GM19023 (cell line): ENCODE results near the gene ROPN1L.
A peak's percentile ranks its signal among the peaks of the same experiment; 100 is the strongest.
"Not testable (repeated sequence)": the region's sequence is repeated elsewhere in the genome, so short reads cannot be mapped to it uniquely, and the experiment has no call there.

Source experiments
- ATAC-seq: cut with Tn5 transposase; IDR thresholded peaks from one replicate; pipeline ENCODE4 v1.9.1; 2021; ENCODE audit warnings: mild to moderate bottlenecking, moderate library complexity; ENCODE audit not compliant: unreplicated experiment

The ROPN1L gene

DNA sequence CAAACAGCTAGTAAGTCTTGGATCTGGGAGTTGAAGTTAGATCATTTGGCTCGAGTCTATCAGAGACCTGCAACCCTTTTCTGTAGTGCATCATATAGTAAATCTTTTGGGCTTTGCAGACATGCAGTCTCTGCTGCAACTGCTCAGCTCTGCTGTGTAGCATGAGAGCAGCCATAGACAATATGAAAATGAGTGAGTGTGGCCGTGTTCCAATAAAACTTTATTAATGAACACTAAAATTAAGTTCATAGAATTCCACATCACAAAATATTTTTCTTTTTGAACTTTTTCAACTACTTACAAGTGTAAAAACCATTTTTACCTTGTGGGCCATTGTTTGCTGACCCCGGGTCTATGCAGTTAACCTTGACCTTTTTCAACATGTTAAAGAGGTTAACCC, 35.2 kb downstream of the ROPN1L start:
- ATAC-seq: no peak

DNA sequence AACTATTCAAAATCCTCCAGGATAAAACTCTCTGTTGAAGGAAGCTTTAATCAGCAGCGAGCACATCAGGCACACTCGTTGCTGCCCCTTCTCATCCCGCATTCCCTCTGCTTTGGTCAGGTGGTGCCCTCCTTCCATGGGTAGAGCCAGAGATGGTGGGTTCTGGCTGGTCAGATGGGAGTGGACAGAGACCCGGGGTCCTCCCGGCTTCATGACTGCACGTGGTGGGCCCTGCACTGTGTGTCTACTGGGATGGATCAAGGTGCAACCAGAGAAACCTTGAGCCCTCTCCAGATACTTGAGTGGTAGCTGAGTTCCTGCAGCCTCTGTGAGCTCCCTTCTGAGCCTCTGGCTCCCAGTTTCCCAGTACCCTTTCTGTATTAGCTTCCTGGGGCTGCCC, 36.3 kb downstream of the ROPN1L start:
- ATAC-seq: no peak

DNA sequence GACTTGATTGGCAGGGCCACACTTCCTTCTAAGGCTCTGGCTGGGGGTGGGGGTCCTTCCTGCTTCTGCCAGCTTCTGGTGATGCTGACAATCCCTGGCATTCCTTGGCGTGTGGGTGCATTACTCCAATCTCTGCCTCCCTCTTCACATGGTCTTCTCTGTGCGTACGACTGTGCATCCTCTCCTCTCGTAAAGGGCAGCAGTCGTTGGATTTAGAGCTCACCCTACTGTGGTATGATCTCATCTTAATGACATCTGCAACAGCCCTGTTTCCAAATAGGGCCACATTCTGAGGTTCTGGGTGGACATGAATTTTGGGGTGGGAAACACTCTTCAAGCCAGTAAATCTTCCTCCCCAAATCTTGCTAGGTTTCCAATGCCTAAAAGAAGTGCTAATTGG, 36.8 kb downstream of the ROPN1L start:
- no peak for ATAC-seq

DNA sequence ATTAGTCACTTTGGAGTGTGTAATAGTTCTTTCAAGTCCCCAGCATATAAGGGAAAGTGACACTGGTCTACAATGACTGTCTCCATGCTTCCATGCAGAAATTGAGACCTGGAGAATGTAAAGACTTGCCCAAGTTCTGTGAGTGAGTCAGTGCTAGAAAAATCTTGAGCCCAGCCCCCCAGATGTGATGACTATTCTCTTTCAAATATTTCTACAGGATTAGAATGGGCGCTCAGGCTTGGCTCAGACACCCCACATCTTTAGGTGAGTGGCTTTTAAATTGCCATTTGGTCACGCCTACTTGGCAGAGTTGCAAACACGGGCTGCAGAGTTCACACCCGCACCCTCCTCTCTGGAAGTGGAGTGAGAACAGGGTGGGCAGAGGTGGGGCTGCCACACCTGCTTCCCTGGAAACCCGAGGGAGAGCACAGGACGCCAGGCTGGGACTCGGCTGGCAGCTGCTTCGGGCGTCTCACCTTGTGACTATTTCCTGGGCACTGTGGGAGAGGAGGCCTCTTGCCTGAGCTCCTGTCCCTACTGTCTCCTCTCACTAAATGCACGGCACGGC, 37.6 kb downstream of the ROPN1L start:
- no peak for ATAC-seq

DNA sequence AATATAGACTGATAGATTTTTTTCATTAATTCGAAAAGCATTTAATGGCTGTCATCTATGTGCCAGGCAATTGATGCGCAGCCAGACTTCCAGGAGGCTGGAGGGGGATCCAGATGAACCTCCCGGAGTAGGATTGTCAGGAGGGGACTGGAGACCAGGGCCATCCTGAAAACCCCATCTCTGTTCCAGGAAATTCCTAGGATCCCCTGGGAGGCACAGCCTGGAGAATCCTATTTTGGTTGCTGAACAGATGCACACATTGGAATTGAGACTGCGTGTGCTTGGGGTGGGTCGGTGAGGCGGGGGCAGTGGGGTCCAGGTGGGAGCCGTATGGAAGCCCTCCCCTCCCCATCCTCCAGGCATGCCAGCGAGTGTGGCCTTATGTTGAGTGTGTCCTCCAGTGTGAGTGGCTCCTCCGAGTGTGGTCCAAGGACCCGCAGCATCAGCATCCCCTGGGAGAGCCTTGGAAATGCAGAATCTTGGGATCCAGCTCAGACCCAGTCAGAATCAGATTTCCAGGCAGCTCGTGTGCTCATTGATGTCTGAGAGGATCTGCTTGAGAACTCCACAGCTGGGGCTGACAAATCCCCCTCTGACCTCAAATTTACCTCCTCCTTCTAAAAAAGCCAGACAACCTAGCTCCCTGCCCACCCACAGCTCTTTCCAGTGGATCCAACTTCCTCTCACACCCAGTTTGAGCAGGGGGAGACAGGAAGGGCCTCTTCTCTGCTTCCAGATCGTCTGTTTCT, 38.7 kb downstream of the ROPN1L start:
- no peak for ATAC-seq

DNA sequence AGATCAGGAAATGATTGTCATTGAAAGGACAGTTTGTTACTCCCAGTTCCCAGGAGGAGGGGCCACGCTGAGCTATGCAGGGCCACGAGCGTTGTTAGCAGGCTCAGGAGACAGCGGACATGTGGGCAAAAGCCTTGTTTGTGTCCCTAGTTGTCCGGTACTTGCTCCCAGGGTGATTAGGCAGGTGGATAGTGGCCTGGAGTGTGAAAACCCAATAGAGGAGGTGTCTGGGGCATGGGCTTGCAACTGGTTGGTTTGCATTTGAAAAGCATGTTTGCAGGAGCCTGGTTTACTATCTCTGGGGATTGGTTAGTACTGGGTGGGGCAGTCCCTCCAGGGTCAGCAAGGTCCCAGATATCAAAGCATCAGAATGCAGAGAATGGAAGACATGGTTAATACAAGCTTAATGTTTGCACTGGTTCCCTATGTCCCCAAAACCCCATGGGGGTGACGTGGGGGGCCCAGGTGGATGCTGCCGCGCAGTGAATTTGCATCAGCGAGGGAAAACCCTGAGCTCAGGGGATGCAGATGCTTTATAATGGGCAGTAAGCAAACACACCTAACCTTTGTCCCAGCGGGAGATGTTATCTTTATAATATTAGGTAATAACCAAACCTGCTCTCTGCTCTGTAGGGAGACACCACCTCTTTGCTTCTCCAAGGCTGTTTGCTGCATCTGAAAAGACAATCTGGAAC, 39.7 kb downstream of the ROPN1L start:
- no peak for ATAC-seq

DNA sequence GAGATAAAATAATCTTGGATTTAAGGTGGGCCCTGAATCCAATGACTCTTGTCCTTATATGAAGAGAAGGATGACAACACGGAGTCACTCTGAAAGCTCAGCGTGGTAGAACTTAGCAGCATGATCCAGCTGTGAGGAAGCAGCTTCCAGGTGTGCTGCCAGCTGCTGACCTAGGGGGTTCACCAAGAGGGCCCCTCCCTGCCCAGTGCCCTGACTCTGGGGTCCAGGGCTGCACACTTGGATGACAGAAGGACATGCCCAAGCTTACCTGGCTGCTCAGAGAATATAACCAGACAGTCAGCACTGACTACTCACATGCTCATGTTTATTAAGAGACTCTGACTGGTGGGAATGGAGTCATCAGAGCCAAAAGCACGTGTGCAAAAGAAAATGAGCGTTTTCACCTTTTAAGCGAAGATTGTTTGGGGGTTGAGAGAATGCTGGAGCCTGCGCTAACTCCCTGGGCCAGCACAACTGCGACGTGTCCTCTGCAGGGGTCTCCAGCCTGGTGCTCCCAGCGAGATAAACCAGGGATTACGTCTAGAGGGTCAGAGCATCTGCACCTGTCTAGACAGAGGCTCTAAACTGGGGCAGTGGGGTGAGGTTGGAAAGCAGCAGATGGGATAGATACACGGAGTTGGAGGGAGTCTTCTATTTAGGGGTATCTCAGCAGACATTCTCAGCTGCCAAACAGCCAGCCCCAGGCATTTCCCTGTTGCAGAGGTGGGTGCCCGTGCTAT, 41.3 kb downstream of the ROPN1L start:
- no peak for ATAC-seq

DNA sequence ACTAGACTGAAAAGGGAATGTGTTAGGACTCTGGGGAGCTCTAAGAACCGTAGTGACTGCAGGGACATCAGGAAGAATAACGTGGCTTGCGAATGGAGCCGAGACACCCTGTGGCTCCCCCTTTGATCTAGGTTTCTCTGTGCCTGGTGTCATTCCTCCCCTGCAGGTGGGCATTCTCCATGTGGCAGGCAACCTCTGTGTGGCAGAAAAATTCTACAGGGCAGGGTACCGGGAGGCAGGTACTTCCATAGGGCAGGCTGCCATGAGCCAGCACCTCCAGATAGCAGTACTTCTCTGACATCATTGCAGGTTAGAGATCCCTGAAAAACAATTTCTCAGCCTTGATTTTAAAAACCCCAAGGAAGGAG, 43.1 kb downstream of the ROPN1L start:
- no peak for ATAC-seq

DNA sequence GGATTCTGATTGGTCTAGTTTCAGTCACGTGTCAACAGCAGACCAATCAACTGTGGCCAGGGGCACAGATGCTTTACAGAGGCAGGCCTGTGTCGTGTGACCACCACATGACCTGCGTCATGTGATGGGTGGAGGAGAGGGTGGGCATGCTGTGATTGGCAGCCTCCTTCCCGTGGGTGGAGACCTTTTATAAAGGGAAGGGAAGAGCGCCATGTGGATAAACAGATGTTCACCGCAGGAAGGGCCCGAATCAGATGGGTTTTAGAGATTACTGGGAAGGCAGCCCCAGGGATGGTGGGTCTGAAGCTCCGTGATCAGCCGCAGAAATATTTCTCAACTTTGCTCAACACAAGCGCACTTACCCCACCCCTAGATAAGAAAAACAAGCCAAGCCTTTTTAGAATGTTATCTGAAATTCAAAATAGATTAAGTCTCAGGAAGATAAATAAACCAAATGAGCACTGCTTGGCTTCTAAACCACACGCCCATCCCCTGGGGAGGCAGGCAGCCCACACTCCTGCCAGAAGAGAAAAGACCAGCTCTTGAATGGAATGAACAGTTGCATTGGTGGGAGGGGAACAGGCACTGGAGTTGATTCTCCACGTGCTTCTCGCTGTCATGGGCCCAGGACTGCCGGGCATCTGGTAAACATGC, 43.6 kb downstream of the ROPN1L start:
- no peak for ATAC-seq

DNA sequence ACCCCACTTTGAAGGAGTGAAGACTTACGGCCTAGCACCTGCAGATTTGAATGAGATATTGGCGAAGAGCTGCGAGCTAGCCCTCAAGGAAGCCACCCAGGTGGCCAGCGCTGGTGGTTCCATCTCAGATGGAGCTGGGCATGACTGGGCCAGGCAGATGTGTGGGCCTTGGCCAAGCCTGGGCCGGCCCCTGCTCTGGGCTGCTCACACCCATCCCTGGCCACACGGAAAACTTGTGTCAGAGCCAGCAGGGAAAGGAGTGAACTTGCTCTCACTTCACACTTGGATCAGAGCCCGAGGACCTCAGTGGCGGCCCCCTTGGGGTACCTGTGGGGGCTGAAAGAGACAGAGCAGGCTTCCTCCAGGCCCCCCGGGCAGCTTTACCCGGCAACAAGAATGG, 44.2 kb downstream of the ROPN1L start:
- no peak for ATAC-seq

DNA sequence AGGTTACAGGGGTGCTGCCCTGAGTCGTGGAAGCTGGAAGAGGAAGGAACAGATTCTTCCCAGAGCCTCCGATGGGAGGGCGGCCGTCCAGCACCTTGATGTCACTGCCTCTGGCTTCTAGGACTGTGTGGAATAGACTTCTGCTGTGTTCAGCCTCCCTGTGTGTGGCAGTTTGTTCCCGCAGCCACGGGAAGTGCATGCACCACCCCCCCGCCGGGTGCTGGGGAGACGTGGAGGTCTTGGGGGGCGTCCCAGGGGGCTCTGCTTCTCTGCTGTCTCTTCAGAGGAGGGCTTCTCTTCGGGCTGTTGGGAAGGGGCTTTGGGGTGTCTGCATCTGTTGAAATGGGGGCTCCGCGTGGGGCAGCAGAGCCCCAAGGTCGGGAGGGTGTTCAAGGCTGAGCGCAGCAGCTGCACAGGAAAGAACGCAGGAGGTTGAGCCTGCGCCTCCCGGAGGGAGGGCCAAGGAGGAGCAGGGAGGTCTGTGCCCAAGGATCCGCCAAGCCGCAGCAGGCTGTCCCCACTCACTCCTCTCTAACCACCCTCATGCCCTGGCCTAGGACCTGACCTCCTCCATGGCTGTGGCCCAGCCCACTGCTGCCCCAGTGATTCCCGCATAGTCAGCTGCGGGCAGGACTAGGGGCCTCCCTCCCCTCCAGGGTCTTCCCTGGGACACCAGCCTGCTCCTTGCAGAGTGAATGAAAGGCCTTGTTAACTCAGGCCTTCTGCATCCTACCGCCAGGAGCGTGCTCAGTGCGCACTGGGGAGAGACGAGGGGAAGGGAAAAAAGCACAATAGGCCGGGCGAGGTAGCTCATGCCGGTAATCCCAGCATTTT, 45.0 kb downstream of the ROPN1L start:
- ATAC-seq: no peak

DNA sequence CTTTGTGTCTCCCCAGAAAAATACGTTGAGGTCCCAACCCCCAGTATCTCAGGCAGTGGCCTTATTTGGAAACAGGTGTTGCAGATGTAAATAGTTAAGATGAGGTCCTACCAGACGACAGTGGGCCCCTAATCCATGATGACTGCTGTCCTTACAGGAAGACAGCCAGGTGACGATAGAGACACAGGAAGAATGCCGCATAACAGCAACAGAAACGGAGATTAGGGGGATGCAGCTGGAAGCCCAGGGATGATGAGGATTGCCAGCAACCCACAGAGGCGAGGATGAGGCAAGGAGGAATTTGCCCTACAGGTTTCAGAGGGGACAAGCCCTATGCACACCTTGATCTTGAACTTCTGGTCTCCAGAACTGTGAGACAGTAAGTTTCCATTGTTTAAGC, 46.5 kb downstream of the ROPN1L start:
- ATAC-seq: no peak

DNA sequence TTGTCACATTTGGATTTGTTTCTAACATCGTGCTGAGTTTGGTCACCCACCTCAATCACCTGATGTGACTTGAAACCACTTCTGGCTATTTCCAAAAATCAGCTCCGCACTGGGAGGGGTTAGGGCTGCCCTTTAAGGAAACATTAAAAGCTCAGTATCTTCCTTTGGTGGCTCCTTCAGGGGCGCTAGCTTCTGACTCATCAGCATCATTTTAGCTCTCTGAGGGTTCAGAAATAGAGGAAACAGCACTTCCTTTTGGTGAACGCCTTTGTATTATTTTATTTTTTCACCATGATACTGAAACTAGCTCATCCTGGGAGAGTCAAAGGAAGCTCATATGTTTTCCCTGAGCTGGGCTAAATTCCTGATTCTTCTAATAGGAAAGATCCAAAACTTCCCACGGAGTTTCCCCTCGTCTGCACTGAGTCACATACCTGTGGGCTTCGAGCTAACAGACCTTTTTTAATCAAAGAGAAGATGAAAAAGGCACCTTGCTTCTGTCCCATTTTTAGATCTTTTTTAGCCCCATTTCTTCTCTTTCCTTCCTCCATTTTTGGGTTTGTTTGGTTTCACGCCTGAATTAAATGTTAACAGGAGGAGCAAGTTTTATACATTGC, 48.2 kb downstream of the ROPN1L start:
- peak; percentile 76 for ATAC-seq

DNA sequence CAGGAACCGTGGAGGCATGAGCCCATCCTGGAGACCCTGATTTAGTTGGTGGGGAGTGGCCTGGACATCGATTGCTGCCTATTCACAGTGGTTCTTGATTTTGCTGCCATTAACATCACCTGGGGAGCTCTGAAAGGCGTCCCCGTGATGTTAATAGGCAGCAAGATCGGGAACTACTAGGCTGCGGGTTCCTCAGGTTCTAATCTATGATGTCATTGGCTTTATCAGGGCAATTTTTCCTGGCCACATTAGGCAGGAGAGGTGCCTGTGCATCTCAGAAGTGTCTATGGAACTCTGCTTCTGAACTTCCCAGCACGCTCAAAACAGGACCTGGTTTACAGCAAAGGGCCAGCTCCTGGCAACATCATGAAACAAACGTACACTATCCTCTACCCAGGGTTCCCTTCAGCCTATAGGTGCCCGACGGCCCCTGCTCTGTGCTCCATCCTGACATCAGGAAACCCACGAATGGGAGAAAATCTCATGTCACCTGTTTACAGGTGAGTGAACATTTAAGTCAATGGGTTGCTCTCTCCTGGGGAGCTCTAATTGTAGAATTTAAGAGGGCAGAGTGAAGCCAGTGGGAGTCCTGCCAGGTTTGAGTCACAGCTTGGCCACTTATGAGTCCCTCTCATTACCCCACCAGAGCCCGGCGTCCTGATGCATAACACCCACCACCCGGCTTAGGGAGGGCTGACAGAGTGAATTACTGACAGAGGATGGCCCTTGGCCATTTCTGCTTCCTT, 49.4 kb downstream of the ROPN1L start:
- no peak for ATAC-seq

DNA sequence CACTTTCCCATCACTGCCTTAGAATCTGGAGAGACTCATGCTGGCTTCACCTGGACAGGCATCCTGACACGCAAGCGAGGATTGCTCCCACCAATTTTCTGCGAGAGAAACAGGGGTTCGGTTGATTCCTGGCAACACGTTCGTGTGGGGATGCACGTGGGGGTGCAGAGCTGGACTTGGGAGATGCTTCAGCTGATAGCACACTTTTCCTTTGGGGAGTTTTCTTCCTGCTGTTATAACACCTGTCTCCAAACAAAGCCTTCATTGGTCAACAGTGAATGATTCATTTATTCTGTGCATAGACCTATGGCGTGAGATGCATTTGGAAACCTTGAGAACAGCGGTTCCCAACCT, 50.0 kb downstream of the ROPN1L start:
- ATAC-seq: no peak

DNA sequence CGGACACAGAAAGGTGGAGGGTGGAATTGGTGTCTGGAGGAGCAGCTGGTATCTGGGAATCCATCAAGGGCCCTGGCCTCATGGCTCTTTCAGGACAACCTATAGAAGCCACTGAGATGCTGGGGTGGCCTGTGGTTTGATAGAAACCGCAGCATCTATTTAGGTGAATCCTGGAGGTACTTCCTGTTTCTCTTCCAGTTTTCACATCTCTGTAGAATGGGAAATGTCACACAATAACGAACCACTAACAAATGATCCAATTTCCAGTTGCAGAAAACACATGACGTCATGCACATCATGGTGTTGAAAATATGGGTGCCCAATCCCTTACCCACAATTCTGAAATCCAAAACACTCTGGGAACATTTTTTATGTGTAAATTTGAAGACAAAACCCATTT, 52.2 kb downstream of the ROPN1L start:
- ATAC-seq: no peak

DNA sequence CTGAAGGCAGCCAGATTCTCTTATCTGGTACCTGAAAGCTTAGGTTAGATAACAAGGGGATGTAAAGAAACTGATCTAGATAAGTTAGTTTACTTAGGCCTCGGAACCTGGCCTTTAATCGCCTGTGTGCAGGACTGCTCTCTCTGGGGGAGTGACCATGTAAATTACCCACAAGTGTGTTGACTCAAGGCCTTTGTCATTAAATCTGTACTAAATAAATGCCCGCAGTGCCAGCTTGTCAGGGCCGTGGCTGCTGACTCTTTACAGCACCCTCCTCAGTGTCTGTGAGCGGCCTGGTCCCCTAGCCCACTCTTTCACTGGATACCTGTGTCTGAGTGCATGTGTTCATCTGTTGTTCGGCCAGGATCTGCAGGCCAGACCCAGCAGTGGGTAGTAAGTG, 52.8 kb downstream of the ROPN1L start:
- not testable (repeated sequence) for ATAC-seq

DNA sequence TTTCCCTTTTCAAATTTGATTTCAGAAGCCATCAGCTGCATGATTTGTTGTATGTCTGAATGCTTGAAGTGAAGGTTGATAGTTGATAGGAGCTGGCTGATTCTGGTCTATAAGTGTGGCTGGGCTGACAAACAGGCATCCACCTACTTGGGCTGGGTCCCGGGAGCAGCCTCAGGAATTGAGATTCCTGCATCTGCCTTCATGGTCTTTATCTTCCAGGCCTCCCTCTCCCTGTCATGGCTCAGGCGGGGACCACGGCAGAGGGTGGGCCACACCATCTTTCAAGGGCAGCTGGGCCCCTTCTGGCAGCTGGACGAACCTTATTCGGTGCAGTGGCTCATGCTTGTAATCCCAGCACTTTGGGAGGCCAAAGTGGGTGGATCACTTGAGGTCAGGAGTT, 55.9 kb downstream of the ROPN1L start:
- ATAC-seq: no peak

DNA sequence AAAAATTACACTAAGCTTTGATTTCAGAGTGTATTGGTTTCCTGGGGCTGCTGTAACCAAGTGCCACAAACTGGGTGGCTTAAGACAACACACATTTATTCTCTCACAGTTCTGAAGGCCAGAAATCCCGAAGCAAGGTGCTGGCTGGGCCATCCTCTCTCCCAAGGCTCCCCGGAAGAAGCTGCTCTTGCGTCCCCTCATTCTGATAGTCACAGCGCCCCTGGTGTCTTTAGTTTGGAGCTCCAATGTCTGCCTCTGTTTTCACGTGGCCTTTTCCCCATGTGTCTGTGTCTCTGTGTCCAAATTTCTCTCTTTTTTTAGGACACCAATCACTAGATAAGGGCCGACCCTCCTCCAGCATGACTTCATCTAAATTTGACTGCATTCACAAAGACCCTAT, 56.7 kb downstream of the ROPN1L start:
- no peak for ATAC-seq
